AG09319 (cell line): ENCODE data around the gene FNDC3B.

Experiments used
- DNase-seq: peaks from one replicate; pipeline ENCODE4 v3.0.0-alpha.2; 2010; ENCODE audit warnings: low read depth; ENCODE audit errors: extremely low read depth
- TF ChIP-seq, protein P1 (sequence below): IDR thresholded peaks from 2 replicates; pipeline ENCODE4 v1.5.1; 2011; ENCODE audit warnings: low read depth, mild to moderate bottlenecking, inconsistent platforms, low read length, moderate library complexity

The FNDC3B gene

DNA sequence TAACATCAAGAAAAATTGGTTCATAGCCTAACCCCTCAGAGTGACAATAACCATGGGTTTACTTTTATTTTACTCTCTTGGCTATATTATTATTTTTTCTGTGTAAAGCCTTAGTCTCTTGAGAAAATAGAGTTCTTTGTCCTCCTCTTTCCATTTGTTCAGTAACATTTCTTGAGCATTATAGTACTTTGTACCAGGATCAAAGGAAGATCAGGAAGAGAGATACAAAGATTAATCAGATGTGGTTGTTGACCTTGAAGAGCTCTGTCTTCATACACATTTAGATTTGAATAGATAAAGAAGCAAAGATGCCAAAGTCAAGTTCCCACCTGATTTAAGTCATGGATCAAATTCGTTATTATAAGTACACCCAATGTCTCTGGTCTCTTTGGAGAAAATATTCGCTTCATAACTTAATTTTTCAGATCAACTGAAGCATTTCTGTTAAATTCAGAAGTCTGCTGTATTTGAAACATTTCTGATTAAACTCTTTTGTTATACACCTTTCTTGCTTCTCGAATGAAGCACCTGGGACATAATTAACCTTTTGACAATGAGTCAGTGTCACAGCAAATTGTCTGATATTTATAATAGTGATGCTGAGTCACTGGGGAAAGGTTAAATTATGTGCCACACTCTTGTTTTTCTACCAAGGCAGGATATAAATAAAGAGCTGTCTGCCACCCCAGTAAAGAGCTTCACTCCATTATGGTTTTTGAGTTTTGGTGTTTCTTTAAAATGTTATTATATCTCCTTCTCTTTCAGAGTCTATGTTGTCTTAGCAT, 308.7 kb downstream of the FNDC3B start:
- TF ChIP-seq, protein P1, sequence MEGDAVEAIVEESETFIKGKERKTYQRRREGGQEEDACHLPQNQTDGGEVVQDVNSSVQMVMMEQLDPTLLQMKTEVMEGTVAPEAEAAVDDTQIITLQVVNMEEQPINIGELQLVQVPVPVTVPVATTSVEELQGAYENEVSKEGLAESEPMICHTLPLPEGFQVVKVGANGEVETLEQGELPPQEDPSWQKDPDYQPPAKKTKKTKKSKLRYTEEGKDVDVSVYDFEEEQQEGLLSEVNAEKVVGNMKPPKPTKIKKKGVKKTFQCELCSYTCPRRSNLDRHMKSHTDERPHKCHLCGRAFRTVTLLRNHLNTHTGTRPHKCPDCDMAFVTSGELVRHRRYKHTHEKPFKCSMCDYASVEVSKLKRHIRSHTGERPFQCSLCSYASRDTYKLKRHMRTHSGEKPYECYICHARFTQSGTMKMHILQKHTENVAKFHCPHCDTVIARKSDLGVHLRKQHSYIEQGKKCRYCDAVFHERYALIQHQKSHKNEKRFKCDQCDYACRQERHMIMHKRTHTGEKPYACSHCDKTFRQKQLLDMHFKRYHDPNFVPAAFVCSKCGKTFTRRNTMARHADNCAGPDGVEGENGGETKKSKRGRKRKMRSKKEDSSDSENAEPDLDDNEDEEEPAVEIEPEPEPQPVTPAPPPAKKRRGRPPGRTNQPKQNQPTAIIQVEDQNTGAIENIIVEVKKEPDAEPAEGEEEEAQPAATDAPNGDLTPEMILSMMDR: no peak
- DNase-seq: no peak

DNA sequence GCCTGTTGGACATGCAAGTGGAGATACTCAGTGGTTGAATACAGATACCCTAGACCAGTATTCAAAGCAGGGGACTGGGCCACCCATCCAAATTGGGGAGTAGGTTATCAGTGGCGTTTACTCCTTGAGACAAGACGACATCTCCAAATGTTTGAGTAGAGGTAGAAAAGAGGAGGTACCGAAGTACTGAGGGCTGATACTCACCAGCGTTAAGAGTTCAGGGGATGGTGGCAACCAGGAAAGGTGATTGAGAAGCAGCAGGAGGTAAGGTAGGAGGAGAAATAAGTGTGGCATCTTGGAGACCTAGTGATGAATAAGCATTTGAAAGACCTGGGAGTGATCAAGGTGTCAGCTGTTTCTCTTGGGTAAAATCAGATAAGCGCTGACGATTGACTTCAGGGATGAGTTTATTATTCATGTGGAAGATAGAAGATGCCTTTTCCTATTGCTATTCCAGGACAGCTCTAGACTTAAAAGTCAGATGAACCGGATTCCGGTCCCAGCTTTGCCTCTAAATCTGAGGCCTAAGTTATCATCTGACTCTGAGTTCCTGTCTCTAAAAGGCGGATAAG, 312.6 kb downstream of the FNDC3B start:
- no peak for DNase-seq

DNA sequence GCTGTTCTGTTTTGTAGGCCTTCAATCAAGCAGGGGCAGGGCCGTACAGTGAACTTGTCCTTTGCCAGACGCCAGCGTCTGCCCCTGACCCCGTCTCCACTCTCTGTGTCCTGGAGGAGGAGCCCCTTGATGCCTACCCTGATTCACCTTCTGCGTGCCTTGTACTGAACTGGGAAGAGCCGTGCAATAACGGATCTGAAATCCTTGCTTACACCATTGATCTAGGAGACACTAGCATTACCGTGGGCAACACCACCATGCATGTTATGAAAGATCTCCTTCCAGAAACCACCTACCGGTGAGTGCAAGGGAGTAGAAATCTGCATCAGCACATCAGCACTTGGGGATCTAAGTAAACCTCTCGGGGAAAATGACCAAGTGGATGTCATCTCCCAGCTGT, 313.4 kb downstream of the FNDC3B start:
- TF ChIP-seq, protein P1: no peak
- no peak for DNase-seq

More for the DNA sequence above, 312.6 kb downstream of the FNDC3B start:
- TF ChIP-seq, protein P1: no peak

DNA sequence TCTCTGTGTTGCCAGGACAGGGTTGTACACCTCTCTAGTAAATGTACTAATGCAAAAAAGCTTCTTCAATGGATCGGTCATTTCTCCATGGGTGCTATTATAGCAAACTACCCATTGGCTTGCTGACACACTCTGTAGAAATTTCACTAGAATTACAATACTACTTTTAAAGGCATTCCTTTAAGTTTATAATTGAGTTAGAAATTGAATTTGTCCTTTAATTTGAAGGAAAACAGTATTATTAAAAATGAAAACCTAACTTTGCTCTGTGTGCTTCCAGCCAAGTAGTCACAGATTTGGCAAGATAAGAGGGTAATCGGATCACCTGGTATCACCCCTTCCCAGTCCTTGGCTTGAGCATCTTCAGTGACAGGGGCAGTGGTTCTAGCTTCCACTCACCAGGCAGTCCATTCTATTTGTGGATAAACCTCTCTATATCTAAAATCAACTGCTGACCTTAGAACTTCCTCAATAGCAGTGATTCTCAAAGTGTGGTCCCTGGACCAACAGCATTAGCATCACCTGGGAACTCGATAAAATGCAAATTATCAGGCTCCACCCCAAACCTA, 315.6 kb downstream of the FNDC3B start:
- TF ChIP-seq, protein P1: no peak
- DNase-seq: no peak

DNA sequence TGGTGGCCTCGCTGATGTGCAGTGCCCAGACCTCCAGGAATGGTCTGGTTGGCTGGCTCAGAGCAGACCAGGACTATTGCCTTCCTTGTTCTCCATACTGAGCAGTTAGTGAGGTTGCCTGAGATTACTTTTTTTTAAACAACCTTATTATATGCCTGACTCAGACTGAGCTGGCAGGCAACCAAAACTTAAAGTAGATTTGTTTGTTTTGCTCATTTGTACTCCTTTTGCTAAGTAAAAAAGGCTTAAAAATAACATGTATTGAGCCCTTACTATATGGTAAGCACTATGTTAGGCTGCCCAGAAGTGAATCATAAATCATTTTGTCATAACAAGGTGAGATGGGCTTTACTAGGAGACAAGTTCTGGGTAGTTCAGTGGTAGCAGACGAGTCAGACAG, 316.5 kb downstream of the FNDC3B start:
- DNase-seq: peak; percentile 82
- TF ChIP-seq, protein P1: no peak

DNA sequence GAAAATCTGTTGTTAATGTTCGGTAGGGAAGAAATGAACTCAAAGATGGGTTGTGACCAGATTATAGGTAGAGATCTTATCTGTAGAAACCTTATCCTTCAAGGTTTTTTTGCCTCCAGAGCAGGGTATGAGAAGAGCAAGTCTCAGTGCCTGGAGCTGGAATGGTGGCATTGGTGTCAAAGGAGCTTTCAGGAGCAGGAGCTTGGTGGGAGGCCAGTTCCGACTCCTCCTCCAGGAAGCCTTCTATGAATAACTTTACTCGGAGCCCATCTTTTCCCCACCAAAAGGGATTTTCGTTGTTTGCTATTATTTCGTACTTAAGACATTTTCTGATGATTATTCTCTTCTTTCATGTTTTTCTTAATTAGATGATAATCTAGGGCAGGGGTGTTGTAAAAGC, 317.0 kb downstream of the FNDC3B start:
- no peak for DNase-seq
- TF ChIP-seq, protein P1: no peak

DNA sequence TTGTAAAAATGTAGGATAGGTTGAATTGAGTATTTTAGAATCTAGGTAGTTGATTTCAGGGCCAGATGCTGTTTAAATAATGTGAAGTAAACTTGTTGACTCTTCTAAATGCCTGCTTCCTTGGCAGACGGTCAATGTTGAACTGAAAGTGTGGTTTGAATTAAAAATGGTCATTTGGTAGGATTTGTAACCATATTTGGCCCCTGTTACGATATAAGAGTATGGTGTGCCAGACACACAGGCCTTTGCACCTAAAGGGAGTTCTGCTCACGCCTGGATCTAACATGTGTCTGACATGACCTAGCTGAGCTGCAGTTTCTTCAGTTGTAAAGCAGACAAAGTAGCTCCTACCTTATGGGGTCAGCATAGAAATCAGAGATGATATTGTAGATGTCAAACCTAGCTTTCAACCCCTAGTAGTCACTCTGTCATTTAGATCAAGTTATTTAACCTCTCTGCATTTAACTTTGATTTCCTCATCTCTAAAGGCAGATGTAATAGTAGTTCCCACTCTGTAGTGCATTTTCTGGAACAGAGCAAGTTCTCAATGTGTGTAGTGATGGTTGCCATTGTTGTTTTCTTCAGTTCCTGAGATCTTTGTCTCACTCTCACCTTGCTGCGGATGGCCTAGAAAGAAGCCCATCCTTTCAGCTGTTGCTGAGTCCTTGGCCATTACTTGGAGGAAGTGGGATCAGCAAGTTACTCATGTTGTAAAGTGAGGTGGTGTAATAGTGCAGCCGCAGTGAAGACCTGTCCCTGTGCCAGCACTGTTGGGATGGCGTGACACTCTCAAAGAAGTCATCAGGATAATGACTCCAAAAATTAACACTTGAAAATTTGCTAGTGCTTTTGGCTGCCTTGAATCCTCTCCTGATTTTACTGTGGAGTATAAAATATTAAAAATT, 318.7 kb downstream of the FNDC3B start:
- TF ChIP-seq, protein P1: no peak
- peak; percentile 68 for DNase-seq
